Measurements from ENCODE around the gene GSTT2B.

DNA sequence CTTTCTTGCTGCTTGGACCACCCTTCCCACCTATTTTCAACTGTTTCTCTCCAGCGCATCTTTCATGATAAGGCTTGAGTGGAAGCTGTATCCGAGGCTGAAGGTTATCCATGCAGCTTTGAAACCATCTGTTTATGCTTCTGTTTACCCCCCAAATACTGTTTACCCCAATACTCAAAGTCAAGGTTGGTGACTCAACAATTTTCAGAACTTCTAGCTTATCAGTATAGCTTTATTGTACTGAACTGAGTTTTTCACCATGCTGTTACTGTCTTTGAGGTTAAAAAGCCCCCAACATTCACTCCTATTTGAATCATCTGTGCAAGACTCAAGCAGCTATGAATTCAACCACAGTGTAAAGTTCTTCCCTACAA is 49.0 kb upstream of the GSTT2B start:
- TF ChIP-seq, protein P1, sequence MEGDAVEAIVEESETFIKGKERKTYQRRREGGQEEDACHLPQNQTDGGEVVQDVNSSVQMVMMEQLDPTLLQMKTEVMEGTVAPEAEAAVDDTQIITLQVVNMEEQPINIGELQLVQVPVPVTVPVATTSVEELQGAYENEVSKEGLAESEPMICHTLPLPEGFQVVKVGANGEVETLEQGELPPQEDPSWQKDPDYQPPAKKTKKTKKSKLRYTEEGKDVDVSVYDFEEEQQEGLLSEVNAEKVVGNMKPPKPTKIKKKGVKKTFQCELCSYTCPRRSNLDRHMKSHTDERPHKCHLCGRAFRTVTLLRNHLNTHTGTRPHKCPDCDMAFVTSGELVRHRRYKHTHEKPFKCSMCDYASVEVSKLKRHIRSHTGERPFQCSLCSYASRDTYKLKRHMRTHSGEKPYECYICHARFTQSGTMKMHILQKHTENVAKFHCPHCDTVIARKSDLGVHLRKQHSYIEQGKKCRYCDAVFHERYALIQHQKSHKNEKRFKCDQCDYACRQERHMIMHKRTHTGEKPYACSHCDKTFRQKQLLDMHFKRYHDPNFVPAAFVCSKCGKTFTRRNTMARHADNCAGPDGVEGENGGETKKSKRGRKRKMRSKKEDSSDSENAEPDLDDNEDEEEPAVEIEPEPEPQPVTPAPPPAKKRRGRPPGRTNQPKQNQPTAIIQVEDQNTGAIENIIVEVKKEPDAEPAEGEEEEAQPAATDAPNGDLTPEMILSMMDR (conservative IDR thresholded peaks at IDR 0.05; ENCODE audit: low read length): no peak
- TF ChIP-seq EZH2phosphoT487 (IDR thresholded peaks at IDR 0.05; ENCODE audit: borderline replicate concordance, low read depth, low read length): no peak

All from OCI-LY7 (cell line).